Activated naive CD8-positive, alpha-beta T cell treated with anti-CD3 and anti-CD28 coated beads for 36 hours (primary cell): ENCODE results near the gene FANCC. TPM values are rescaled to one million over a fixed set of nuclear protein-coding genes. Genes with fewer than 3 reads are reported as not detected.

ENCODE experiments used
- DNase-seq: peaks from one replicate; pipeline ENCODE4 v3.0.0; 2021
- H3K27ac Mint-ChIP-seq: one replicate; pipeline ENCODE4 v1.8.0; 2022; ENCODE audit warnings: mild to moderate bottlenecking, moderate library complexity, mixed read lengths
- H3K27me3 Mint-ChIP-seq: one replicate; pipeline ENCODE4 v1.8.0; 2022; ENCODE audit warnings: mild to moderate bottlenecking, mixed read lengths
- H3K36me3 Mint-ChIP-seq: one replicate; pipeline ENCODE4 v1.8.0; 2021; ENCODE audit warnings: mild to moderate bottlenecking, mixed read lengths
- H3K4me1 Mint-ChIP-seq: one replicate; pipeline ENCODE4 v1.8.0; 2021; ENCODE audit warnings: mixed read lengths
- H3K4me3 Mint-ChIP-seq: one replicate; pipeline ENCODE4 v1.8.0; 2022; ENCODE audit warnings: mild to moderate bottlenecking, moderate library complexity, mixed read lengths
- H3K9me3 Mint-ChIP-seq: one replicate; pipeline ENCODE4 v1.8.0; 2022; ENCODE audit warnings: mixed read lengths
- total RNA-seq, 2 experiments: library from RNA; stranded (reverse); gene quantifications; one replicate each; pipeline ENCODE4 v1.2.3, GENCODE V29; 2021

Gene FANCC, protein sequence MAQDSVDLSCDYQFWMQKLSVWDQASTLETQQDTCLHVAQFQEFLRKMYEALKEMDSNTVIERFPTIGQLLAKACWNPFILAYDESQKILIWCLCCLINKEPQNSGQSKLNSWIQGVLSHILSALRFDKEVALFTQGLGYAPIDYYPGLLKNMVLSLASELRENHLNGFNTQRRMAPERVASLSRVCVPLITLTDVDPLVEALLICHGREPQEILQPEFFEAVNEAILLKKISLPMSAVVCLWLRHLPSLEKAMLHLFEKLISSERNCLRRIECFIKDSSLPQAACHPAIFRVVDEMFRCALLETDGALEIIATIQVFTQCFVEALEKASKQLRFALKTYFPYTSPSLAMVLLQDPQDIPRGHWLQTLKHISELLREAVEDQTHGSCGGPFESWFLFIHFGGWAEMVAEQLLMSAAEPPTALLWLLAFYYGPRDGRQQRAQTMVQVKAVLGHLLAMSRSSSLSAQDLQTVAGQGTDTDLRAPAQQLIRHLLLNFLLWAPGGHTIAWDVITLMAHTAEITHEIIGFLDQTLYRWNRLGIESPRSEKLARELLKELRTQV
- total RNA-seq, result 10 to 100 TPM; 16.0 to 16.5 TPM

- DNase-seq, result peak; percentile 91
- peaks cover 13% of the 10 kb centered on the region for H3K27me3 Mint-ChIP-seq
- peak within 1 kb of the TSS; percentile 95 for H3K27ac Mint-ChIP-seq
- peaks cover 6% of the 10 kb centered on the region for H3K36me3 Mint-ChIP-seq
- H3K4me1 Mint-ChIP-seq, result peaks cover 26% of the 10 kb centered on the region
- no peaks in the 10 kb centered on the region for H3K9me3 Mint-ChIP-seq
- peak within 1 kb of the TSS; percentile 91 for H3K4me3 Mint-ChIP-seq
Observed at GRCh38 chr9:95317119-95317892, at the start of gene FANCC. Gene FANCC (minus strand): TSS chr9:95317709. CDS start chr9:95249291, 68,418 bp downstream.

DNA sequence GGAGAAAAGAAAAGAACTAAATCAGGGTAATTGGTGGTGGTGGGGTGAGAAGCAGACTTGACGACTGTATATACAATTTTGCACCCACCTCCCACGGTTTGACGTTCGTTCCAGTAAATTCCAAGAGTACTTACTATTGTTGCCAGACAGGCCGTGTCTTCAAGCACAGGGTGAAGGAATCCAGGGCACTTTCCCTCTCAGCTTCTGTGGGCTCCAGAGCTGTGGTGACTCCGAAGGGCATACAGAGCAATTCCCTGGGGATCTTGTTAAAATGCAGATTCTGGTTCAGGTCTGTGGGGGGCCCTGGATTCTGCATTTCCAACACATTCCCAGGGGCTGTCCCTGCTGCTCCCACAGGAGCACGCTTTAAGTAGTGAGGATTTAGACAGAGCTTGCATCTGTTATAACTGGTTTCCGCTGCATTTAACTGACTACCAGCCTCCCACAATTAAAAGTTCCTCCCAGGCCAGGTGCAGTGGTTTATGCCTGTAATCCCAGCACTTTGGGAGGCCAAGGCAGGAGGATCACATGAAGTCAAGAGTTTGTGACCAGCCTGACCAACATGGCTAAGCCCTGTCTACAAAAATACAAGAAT is 49.3 kb upstream of the FANCC start:
- H3K4me3 Mint-ChIP-seq, result no peak overlapping the region
- no peak for DNase-seq
- peaks cover 52% of the 10 kb centered on the region for H3K27me3 Mint-ChIP-seq
- no peaks in the 10 kb centered on the region for H3K36me3 Mint-ChIP-seq
- peaks cover 2% of the 10 kb centered on the region for H3K4me1 Mint-ChIP-seq
- no peak overlapping the region for H3K27ac Mint-ChIP-seq
- H3K9me3 Mint-ChIP-seq, result no peaks in the 10 kb centered on the region

DNA sequence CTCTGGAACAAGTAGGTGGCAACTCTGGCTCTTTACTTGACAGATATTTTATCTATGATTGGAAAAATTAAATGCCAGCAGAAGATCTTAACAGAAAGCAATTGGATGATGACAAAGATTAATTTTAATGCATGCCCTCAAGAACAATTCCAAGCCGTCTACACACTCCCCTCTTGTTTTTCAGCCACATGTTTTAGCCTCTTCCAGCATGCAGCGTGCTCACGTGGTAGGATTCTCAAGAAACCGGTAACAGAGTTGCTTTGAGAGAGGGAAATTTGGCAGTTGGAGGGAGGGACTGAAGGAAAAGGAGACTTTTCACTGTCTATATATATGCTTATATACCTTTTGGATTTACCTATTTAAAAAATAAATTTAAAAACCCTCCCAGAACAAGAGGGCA is 48.3 kb upstream of the FANCC start:
- Mint-ChIP-seq H3K27ac (no peak overlapping the region), H3K4me1 (peaks cover 2% of the 10 kb centered on the region), H3K27me3 (peaks cover 47% of the 10 kb centered on the region), H3K4me3 (no peak overlapping the region), H3K9me3 (no peaks in the 10 kb centered on the region), H3K36me3 (no peaks in the 10 kb centered on the region)
- no peak for DNase-seq

GRCh38 chr9:95363051-95363841 is 45.7 kb upstream of the FANCC start:
- no peak overlapping the region for H3K4me3 Mint-ChIP-seq
- peaks cover 2% of the 10 kb centered on the region for H3K4me1 Mint-ChIP-seq
- H3K27me3 Mint-ChIP-seq, result peaks cover 25% of the 10 kb centered on the region
- no peaks in the 10 kb centered on the region for H3K36me3 Mint-ChIP-seq
- no peak for DNase-seq
- H3K9me3 Mint-ChIP-seq, result no peaks in the 10 kb centered on the region
- no peak overlapping the region for H3K27ac Mint-ChIP-seq

- H3K4me3 Mint-ChIP-seq, result no peak overlapping the region
Observed at GRCh38 chr9:95360866-95361265, 43.4 kb upstream of the FANCC start.

GRCh38 chr9:95357316-95357715 is 39.8 kb upstream of the FANCC start:
- Mint-ChIP-seq H3K4me1 (no peaks in the 10 kb centered on the region), H3K27me3 (peaks cover 24% of the 10 kb centered on the region), H3K27ac (no peak overlapping the region), H3K36me3 (no peaks in the 10 kb centered on the region), H3K4me3 (no peak overlapping the region), H3K9me3 (no peaks in the 10 kb centered on the region)
- DNase-seq, result no peak

More at GRCh38 chr9:95360866-95361265, 43.4 kb upstream of the FANCC start:
- no peaks in the 10 kb centered on the region for H3K9me3 Mint-ChIP-seq
- no peak overlapping the region for H3K27ac Mint-ChIP-seq
- no peak for DNase-seq
- H3K36me3 Mint-ChIP-seq, result no peaks in the 10 kb centered on the region
- H3K4me1 Mint-ChIP-seq, result peaks cover 2% of the 10 kb centered on the region
- H3K27me3 Mint-ChIP-seq, result peaks cover 24% of the 10 kb centered on the region

- H3K27ac Mint-ChIP-seq, result no peak overlapping the region
- H3K4me3 Mint-ChIP-seq, result no peak overlapping the region
- no peaks in the 10 kb centered on the region for H3K4me1 Mint-ChIP-seq
- H3K27me3 Mint-ChIP-seq, result peaks cover 37% of the 10 kb centered on the region
- H3K36me3 Mint-ChIP-seq, result no peaks in the 10 kb centered on the region
- no peak for DNase-seq
- no peaks in the 10 kb centered on the region for H3K9me3 Mint-ChIP-seq
Observed at GRCh38 chr9:95355500-95355899, 38.0 kb upstream of the FANCC start.

DNA sequence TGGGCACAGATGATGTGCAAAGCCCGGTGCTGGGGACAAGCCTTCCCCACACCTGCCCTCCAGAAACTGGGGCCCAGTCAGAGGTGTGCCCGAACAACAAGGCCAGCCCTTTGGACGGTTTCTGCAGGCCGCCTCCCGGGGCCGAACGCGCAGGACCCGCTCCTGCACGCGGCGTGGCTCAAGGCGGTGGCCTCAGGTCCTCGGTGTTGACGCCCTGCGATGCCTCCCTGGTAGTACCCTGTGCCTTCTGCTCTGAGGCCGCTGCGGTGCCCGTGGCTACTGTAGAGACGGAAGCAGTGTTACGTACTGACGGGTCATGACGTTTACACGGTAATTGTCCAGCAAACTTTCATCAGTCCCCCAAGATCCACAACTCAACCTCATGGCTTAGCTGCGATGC is 33.5 kb upstream of the FANCC start:
- Mint-ChIP-seq H3K4me3 (no peak overlapping the region), H3K4me1 (no peaks in the 10 kb centered on the region), H3K27ac (no peak overlapping the region), H3K9me3 (no peaks in the 10 kb centered on the region), H3K27me3 (peaks cover 62% of the 10 kb centered on the region), H3K36me3 (no peaks in the 10 kb centered on the region)
- DNase-seq, result no peak

- Mint-ChIP-seq H3K36me3 (no peaks in the 10 kb centered on the region), H3K27ac (no peak overlapping the region), H3K4me3 (peak overlapping the region; percentile 74), H3K4me1 (no peaks in the 10 kb centered on the region), H3K27me3 (peaks cover 59% of the 10 kb centered on the region), H3K9me3 (no peaks in the 10 kb centered on the region)
- no peak for DNase-seq
Observed at GRCh38 chr9:95350266-95350665, 32.8 kb upstream of the FANCC start.

GRCh38 chr9:95349091-95350038 is 31.9 kb upstream of the FANCC start:
- DNase-seq, result peak; percentile 25
- Mint-ChIP-seq H3K27me3 (peaks cover 51% of the 10 kb centered on the region), H3K9me3 (no peaks in the 10 kb centered on the region), H3K36me3 (no peaks in the 10 kb centered on the region), H3K4me3 (peak overlapping the region; percentile 74), H3K4me1 (no peaks in the 10 kb centered on the region), H3K27ac (no peak overlapping the region)

GRCh38 chr9:95346021-95346420 is 28.5 kb upstream of the FANCC start:
- no peak for DNase-seq
- Mint-ChIP-seq H3K36me3 (no peaks in the 10 kb centered on the region), H3K9me3 (no peaks in the 10 kb centered on the region), H3K4me1 (peaks cover 7% of the 10 kb centered on the region), H3K4me3 (no peak overlapping the region), H3K27ac (no peak overlapping the region), H3K27me3 (peaks cover 41% of the 10 kb centered on the region)

DNA sequence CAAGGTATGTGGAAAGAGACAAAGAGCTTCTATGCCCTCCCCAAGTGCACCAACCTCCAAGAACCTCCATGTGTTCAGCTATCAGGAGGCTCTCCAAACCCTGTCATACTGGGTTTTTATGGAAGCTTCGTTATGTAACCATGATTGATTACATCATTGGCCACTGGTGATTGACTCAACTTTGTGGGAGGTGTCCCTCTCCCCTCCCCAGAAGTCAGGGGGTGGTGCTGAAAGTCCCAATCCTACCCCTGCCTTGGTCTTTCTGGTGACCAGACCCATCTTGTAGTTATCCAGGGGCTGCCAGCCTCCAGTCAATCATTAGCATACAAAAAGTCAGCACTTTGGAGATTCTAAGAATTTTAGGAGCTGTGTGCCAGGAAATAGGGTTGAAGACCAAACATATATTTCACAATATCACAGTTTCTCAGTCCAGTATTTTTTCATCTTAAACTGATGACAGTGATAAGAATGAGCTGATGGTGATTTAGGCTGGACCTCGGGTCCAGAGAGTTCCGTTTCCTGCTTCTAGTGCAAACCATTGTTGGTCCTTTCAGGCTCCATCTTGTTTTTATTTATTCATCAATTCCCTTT is 27.3 kb upstream of the FANCC start:
- Mint-ChIP-seq H3K36me3 (no peaks in the 10 kb centered on the region), H3K27ac (no peak overlapping the region), H3K4me3 (no peak overlapping the region), H3K9me3 (no peaks in the 10 kb centered on the region), H3K4me1 (peaks cover 7% of the 10 kb centered on the region), H3K27me3 (peaks cover 29% of the 10 kb centered on the region)
- no peak for DNase-seq

DNA sequence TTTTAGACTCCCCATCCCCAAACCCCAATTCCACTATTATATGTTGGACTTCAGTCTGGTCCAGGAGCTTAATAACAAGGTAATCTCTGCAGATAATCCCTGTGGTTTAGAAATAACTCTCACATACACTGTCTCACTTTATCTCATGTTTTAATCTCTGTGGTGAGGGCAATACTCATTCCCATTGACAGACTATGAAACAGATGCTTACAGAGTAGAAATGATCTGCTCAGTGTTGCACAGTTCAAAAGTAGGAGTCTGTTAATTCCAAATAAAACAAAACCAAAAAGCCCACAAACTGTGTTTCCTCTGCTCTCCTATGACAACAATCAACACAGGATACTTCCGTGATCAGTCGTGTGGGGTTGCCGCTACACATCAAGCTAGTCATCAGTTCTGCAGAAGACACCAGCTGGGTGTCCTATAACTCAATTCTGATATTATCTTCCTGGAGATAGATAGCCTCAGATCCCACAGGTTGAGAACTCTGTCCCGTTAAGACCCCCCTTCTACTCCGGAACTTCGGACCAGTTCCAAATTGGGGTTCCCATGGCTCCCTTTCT is 26.3 kb upstream of the FANCC start:
- no peak for DNase-seq
- Mint-ChIP-seq H3K27ac (no peak overlapping the region), H3K36me3 (no peaks in the 10 kb centered on the region), H3K4me3 (no peak overlapping the region), H3K27me3 (peaks cover 19% of the 10 kb centered on the region), H3K9me3 (no peaks in the 10 kb centered on the region), H3K4me1 (peaks cover 7% of the 10 kb centered on the region)
